NCI-H2081 (cell line): ENCODE measurements around the gene TAGLN3.
A peak's percentile ranks its signal among the peaks of the same experiment; 100 is the strongest.

Experiments used
- DNase-seq, 2 experiments: peaks; one replicate each; lab custom pipeline; 2025; lab: John Stamatoyannopoulos, UW

TAGLN3 gene

DNA sequence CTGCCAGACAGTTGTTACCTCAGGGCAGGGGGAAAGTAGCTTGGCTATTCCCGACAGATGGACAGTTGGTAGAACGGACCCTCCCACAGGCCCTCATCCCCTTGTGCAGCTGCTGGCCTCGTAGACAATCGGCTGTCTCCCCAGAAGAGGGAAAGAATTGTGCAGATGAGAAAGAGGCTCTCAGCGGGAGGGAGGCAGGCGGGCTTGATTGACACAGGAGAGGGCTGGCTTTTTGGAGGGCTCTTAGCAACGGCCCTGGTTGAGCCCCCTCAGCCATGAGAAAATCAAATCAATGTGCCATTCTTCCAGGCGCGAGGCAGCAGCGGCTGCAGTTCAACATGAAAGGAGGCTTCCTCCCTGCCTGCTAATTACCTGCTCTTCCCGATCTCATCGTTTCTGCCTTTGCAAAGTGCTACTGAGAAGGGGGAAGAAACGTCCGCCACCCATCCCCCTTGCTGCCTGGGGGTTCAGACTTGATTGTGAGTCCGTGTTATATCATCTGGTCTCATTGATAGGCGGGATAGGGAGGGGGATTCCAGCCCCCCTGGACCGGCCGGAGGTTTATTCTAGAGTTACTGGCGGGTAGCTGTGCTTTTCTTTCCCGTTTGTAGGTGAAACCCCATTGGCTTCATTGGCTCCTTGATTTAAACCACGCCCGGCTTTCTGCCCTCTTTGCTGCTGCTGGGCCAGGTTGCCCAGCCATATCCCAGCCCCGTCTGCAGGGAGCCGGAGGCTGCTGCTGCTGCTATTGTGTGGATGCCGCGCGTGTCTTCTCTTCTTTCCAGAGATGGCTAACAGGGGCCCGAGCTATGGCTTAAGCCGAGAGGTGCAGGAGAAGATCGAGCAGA is at the start of gene TAGLN3:
Gene TAGLN3, plus strand, starts transcription at position 287 of the 848 bp plus-strand sequence. Its CDS starts 501 bp downstream, at position 788.
- DNase-seq = peak; percentile 63 to 81

DNA sequence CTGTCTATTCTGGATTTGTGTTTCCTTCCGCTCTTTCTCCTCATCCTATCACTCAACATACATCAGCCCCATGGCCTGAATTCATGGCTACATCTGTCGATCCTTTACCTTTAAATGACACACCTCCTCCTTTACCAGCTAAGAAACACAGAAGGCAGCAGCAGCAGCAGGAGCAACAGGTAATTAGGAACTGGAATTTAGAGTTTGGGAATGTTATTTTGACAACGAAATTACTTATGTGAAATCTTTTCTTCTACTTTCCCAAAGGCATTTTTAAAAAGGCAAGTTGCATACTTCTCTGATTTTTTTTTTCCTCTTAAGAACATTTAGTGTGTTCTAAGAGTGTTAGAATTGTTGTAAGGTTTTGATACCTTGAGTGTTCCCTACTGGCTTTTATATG is 49.0 kb upstream of the TAGLN3 start:
- DNase-seq = no peak

DNA sequence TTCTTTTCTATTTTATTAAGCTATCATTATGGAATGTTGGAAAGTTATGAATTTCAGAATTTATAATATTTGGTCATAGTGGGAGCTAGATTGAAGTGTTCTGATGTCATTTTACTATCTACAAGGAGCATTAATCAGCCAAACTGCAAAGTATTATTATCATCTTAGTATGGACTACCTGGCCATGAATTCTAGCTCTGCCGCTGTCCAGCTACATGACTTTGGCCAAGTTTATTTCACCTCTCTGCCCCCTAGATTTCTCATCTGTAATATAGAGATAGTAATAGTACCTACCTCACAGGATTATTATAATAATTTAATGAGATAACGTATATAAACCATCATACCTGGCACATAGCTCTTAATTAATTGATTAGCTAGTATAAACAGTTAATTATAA is 47.7 kb upstream of the TAGLN3 start:
- DNase-seq = no peak

DNA sequence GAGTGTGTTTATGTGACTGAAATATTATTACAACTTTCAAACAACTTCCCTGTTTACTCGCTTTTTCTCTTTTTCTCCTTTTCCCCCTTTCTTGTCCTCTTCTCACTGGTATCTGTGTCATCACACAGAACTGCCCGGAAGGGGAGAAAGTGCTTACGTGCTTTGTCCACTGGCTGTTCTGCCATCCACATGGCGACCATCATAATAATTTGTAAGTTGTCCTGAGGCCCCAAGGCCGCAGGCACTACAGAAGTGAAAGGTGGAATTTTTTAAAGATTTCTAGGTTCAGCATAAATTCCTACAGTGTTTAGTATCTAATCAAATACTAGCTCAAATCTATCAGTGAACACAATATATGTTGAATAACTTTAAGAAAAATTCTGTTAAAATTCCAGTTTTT is 46.6 kb upstream of the TAGLN3 start:
- no peak for DNase-seq

DNA sequence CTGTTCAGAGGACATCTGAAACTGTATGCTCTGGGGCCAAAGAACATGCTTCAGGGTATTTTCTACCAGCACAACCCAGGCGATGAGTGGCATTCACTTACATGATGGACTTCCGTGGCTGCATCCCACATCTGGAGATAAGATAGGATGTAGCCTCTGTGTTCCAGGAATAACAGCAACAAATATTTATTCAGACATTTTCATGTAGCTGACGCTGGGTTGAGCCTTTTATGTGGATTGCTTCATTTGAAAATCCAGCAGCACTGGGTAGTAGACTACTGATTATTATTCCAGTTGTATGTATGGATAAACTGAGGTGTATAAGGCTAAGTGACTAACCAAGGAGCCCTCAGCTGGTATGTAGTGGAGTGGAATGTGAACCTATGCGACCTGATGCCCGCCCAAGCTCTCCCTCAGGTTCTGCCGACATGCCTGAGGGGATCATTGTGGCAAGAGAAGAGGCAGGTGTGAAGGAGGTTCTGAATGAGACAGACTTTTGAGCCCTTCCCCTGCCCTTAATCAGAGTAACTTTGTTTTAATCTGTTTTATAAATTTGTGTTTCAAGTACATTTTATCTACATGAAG is 45.8 kb upstream of the TAGLN3 start:
- DNase-seq = no peak

DNA sequence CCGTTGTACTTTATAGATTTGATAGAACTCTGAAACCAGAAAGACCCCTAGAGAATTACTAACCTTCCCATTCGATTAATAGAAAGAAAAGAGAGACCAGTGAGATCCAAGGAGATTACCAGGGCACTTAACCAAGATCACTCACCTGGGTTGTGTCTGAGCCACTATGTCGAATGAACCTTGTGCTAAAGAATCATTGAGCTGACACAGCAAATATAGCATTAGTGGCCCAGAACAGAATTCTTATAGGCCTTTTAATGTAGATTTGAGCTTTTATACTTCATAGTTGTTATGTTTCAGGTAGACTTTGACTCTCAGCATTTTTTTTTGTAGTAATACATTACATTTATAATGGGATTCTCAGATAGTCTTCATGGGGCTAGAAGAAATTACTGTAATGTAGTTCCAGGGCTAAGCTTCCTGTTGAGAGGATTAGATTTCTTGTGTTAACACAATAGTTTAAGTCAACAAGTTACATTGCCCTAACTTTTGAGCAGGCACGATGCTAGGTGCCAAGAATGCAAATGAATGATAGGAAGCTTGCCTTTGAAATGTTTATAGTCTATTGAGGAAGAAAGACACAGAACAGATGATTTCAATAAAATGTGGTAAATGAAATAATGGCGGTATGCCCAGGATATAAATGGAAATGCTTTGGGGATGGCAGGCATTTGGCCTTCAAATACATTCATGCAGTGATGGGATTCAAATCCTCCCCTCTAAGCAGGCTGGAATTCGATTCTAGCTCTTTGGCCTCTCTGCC is 44.3 kb upstream of the TAGLN3 start:
- DNase-seq = peak in 1 of 2 experiments; percentile 15

DNA sequence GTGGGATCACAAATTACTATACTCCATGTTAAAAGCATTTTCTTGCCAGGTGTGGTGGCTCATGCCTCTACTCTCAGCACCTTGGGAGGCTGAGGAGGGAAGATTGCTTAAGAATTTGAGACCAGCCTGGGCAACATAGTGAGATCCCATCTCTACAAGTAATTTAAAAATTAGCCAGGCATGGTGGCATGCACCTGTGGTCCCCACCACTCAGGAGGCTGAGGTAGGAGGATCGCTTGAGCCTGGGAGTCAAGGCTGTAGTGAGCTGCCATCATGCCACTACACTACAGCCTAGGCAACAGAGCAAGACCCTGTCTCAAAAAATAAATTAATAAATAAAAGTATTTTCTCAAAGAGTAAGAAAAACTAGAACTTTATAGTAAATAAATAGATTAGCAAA is 42.8 kb upstream of the TAGLN3 start:
- no peak for DNase-seq

DNA sequence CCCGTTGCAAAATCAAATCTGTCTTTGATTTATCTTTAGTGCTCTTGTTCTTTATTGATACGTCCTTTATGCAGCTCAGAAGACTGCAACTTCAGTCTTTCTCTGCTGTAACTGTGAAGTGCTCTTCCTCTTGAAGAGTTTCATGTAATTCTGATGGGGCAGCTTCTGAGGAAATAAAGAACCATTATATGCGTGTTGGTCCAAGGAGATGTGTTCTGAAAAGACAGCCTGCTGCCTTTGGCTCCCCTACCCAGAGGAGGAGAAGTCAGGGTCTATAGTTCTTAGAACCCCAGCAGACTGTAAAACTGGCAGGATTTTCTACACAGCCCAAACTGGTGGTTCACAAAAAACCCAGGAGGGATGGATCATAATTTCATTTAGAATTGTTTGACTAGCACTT is 42.3 kb upstream of the TAGLN3 start:
- no peak for DNase-seq

DNA sequence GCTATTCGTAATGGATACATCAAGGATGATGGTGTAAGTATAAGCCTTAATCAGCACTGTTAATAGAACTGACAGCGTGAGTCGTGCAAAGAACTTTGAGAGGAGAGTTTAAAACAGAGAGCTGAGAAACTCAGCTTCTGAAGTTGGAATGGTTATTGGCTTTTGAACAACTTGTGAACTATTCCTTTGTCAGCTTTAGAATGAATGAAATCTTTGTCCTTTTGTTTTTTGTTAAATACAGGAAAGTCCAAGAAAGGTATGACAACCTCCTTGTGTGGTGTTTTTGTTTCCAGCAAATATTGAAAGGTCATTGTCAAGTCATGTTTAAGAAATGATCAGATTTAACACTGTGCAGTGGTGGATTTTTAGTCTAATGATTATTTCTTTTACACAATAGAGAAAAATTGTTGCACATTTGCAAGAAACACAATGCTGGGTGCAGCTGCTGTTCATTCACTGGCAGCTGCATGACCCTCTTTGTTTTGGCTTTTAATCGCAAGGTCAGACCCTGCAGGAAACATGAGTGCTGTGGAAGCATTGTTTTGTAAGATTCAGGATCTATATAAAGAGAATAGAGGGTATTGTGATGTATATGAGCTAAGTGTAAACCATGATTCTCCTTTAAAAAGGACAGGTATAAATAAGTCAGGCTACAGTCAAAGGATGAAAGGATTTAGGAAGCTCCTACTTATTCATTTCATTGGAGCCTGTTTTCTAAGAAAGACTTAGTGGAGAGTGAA is 41.6 kb upstream of the TAGLN3 start:
- peak in 1 of 2 experiments; percentile 37 for DNase-seq

DNA sequence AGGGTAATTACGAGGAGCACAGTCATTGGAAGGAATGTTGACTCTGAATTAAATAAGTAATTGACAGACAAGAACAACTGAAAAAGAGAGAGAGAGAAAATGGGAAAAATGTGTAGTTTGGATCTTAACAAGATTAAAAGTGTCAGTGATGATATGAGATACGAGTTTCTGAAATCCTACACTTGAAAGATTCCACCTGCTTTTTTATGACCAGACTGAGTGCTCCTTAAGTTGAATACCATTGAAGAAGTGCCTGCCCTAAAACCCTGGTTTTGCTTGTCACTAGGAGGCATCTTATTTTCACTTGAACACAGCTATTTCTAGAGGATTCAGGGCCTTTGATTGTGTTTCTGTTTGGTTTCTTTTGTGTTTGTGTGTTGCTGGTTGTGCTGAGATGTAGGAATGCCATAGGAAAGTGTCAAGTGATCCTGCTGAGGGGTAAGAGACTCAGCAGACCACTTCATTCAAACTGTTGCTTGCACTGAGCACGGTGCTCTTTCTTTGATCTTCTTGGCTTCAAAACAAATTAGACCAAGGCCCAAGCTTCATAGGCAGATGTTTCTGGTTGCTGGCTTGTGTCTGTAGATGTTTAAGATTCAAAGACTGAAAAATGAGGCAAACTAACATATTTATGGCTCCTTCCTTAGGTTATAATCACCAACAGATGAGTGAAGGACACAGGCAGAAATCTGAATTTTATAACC is 37.1 kb upstream of the TAGLN3 start:
- DNase-seq = no peak

DNA sequence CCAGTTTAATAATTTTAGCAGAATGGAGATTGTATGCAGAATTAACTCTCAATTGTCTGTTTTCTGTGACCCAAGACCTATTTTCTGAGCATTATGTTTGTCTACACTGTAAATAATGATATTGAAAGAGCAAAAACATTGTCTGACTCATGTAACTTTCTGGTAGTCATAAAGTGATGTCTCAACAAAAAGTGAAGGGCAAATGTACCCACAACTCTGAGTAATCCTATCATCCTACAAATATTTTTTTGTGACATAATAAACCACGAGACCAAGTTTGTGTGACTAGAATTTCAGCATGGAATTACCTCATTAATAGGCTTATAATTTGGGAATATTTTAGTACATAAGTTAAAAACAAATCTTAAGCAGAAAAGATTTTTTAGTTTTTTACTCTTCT is 35.3 kb upstream of the TAGLN3 start:
- no peak for DNase-seq

DNA sequence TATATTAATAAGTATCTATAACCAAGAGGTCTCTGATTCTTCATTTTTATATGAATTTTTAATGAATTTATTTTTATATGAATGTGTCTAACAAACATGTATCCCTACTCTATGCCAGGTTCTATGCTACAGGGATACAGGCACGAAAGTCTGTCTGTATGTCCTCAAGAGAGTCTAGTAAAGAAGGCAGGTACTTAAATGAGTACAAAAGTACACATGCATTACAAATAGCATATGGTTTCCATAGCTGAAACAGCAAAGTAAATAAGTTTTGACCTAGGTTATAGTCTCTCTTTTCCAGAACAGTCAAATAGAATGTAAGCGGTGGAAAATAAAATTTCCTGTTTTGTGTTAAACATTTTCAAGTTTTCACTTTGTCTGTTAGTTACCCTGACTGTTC is 33.2 kb upstream of the TAGLN3 start:
- no peak for DNase-seq

DNA sequence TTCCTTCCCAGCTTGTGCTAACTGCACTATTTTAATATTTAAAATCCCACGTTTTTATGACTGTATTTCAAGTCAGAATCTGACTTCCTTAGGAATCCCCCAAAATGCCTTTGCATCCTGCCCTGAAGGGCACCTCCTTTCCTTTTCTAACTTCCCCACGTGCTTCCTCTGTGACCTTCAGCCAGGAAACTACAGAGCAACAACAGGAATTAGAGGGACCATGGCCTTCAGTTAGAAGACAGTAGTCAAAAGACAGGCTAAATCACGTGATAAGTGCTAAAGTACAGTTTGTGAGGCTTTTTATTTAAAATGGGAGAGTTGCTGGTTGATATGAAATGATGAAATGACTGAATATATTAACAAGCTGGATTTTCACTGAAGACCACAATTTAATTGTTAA is 31.7 kb upstream of the TAGLN3 start:
- DNase-seq = no peak

DNA sequence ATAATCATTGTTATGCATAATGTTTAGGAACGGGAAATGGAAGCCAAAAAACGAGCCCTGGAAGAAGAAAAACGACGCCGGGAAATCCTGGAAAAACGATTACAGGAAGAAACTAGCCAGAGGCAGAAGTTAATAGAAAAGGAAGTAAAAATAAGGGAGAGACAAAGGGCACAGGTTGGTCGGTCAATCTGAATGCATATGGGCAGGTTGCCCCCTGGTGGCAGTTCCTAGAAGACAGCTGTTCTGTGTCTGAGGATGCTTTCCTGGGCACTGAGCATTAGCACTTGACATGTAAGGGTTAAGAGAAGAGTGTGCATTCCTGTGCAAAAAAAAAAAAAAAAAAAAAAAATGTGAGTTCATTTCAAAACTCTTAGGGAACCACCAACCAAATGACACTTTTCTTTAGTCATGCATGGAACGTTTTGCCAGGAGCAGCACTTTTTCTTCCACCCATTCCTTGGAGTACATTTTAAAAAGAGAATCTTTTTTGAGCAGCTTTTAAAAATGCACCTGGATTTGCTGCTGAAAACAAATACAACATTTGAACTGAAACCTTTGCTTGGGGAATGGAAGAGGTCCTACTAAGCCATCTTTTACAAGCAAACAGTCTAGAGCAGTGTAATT is 31.0 kb upstream of the TAGLN3 start:
- DNase-seq = peak; percentile 86 to 88

DNA sequence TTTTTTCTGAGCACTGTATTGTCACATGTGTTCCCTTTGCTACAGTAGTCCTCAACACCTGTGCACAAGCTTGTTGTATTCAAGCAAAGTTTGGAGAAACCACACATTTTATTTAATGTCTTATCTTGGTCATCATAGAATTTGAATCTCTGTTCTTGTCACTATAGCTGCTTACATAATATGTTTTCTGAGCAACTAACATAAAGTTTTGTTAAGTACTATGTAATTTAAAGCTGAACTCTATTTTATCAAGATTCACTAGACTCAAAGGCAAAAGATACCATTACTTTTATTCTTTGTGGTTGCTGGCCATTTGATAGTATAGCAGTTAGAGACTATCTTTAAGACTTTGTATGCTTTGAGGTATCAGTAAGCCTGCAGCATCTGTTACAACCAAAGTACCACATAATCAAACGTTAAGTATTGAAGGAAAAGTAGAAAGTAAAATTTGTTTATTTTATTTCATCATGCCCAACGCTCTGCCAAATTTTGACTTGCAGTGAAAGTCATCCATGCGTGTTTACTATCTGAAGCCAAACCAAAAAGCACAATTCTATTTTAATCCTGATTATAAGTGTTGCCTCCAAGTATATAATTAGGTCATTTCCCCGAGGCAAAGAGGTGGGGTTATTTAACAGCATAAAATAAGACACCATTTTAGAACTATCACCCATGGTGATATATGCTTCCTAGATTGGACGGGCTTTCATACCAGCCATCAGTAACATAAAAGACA is 30.2 kb upstream of the TAGLN3 start:
- peak; percentile 70 to 88 for DNase-seq

DNA sequence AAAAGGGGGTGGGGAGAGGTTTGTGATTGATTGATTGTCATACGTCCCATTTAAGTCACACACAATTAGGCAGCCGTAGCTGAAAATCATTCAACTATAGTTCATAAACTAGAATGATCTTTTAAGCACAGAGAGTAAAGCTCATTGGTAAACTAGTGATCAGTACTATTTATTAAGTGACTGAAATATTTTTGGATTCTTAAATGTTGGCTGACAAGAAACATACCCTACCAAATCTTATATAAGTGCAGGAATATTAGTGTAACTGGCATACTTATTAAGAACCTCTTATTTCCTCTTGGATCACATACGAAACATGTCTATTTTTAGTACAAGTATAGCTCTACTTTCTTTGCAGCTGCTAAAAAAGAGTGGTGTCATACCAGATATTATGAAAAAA is 28.3 kb upstream of the TAGLN3 start:
- DNase-seq = no peak

DNA sequence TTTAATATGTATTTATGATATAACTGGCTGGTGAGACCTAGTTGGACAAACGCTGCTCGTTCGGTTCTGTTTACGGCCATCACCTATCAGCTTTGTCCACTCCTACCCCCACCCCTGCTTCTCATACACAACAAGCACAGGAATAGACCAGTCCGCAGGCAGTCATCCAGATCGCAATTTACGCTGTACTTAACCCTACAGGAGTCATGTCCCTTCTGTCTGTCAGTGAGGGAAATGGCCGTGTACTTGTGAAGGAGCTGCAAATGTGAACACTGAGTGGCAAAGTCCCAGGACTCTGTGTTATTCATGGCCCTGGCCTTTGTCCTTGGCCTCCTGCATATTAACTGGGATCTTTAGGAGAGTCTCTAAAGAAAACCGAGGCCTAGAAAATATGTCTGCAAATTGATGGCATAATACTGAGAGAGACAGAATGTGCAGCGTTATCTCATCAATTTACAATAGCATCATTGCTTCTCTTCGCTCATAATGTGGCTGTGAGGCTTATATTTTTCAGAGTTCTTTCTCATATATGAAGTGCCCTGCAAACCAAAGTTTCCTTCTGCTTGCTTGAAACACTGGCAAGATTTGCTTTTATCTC is 27.1 kb upstream of the TAGLN3 start:
- DNase-seq = peak; percentile 63 to 87

DNA sequence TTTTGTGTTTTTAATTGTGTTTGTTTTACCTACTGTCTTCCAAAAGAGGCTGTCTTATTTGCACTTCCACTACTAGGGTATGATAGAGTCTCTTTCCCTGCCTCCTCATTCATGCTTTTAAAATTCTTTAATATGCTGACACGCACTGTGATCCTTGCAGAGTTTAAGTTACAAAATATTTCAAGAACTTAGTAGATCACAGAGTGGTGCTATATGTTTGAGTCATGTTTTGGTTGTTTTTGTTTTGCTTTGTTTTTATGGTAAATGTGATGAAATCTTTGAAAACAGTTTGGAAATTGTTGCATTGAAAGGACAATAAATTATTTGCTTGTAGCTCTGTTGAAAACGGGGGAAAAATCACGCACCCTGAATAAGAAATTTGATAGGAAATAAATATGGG is 25.8 kb upstream of the TAGLN3 start:
- peak in 1 of 2 experiments; percentile 18 for DNase-seq

DNA sequence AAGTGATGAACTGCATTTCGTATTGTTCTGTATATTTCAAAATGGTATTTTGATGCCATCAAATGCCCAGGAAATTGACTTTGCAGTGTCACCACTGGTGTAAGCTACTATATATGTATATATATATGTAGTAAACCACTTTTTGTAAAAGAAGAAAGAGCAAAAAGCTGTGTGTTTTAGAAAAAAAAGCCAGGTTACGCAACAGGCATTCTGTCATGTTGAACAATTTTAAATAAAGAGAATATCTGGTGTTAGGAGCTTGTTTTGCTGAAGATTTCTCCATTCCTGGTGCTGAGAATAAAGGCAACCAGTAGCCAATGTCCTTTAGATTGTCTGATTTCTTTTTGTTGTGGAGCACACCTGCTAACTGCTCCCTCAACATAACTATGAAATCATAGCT is 23.6 kb upstream of the TAGLN3 start:
- no peak for DNase-seq

DNA sequence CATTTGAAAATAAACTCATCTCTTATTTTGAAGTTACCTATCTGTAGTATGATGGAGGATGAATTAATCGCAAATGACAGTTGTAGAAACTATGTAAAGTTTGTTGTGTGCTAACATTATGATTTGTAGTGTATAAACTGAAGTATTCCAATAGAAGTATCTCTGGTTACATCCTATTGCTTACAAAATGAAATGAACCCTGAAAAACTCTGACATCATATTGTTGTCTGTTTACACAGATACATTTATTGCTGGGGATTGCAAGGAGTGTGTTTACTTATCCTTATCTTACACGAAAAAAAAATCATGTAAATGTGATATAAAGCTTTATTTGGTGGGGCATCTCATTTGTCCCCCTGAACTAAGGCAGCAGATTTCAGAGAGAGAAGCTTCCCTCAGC is 22.5 kb upstream of the TAGLN3 start:
- no peak for DNase-seq
